ENCODE data around the gene ABLIM1.

Gene ABLIM1

GRCh38 chr10:114393886-114394285 lies 264.2 kb downstream of the ABLIM1 start:
- Histone ChIP-seq H3K4me3 (peak overlapping the region; percentile 3), H3K27ac (peak overlapping the region in 1 of 2 donors; percentile 46)
- no peak for DNase-seq (ENCODE audit: low spot score)
- TF ChIP-seq CTCF (IDR thresholded peaks at IDR 0.05), result no peak

- peak overlapping the region; percentile 3 for H3K4me3 ChIP-seq
- peak overlapping the region in 1 of 2 donors; percentile 46 for H3K27ac ChIP-seq
- no peak for TF ChIP-seq CTCF (IDR thresholded peaks at IDR 0.05)
- no peak for DNase-seq (ENCODE audit: low spot score)
These were observed 264.6 kb downstream of the ABLIM1 start for GRCh38 chr10:114393482-114393881.

GRCh38 chr10:114392112-114392835 lies 265.8 kb downstream of the ABLIM1 start:
- DNase-seq (ENCODE audit: low spot score), result no peak
- Histone ChIP-seq H3K4me3 (no peak overlapping the region), H3K27ac (peak overlapping the region in 1 of 2 donors; percentile 4)
- TF ChIP-seq CTCF (IDR thresholded peaks at IDR 0.05), result no peak

GRCh38 chr10:114391599-114391998 lies 266.5 kb downstream of the ABLIM1 start:
- Histone ChIP-seq H3K27ac (peak overlapping the region in 1 of 2 donors; percentile 38), H3K4me3 (no peak overlapping the region)
- no peak for DNase-seq (ENCODE audit: low spot score)
- TF ChIP-seq CTCF (IDR thresholded peaks at IDR 0.05), result no peak

GRCh38 chr10:114389426-114389825 lies 268.6 kb downstream of the ABLIM1 start:
- Histone ChIP-seq H3K4me3 (no peak overlapping the region), H3K27ac (peak overlapping the region in 1 of 2 donors; percentile 43)
- TF ChIP-seq CTCF (IDR thresholded peaks at IDR 0.05), result no peak
- DNase-seq (ENCODE audit: low spot score), result no peak

GRCh38 chr10:114388275-114388674 lies 269.8 kb downstream of the ABLIM1 start:
- H3K27ac ChIP-seq, result no peak overlapping the region
- H3K4me3 ChIP-seq, result no peak overlapping the region
- DNase-seq (ENCODE audit: low spot score), result no peak
- TF ChIP-seq CTCF (IDR thresholded peaks at IDR 0.05), result no peak

GRCh38 chr10:114387784-114388183 lies 270.3 kb downstream of the ABLIM1 start:
- no peak overlapping the region for H3K27ac ChIP-seq
- TF ChIP-seq CTCF (IDR thresholded peaks at IDR 0.05), result no peak
- no peak for DNase-seq (ENCODE audit: low spot score)
- no peak overlapping the region for H3K4me3 ChIP-seq

Measured in coronary artery (tissue), 2 donors.